Thoracic aorta (tissue), 2 donors: Measurements from ENCODE around the gene FREM3. TPM values are rescaled to one million over a fixed set of nuclear protein-coding genes. Genes with fewer than 3 reads are reported as not detected.

Experiments used
- ATAC-seq: fragments of 150-250 bp; one replicate; pipeline ENCODE4 v1.8.0; 2017; ENCODE audit warnings: low read depth; ENCODE audit not compliant: insufficient number of reproducible peaks, low FRiP score
- DNase-seq: peaks from one replicate; pipeline ENCODE4 v3.0.0-alpha.2; 2020; ENCODE audit warnings: low spot score
- H3K27ac ChIP-seq, 2 donors: fragments of 200-600 bp; sonication (generic); 1 replicate in 1 of 2; 2 replicates in 1 of 2; pipeline ENCODE4 v1.5.1; 2016; ENCODE audit warnings: mild to moderate bottlenecking in 2 of 2, moderate library complexity in 2 of 2
- H3K27me3 ChIP-seq: fragments of 200-600 bp; sonication (generic); replicated peaks from 2 replicates; pipeline ENCODE4 v1.6.0; 2016; ENCODE audit warnings: mild to moderate bottlenecking; ENCODE audit not compliant: insufficient read depth
- H3K36me3 ChIP-seq: fragments of 200-600 bp; sonication (generic); one replicate; pipeline ENCODE4 v1.5.1; 2016
- H3K4me1 ChIP-seq, 2 donors: fragments of 200-600 bp; sonication (generic); 1 replicate in 1 of 2; 2 replicates in 1 of 2; pipeline versions ENCODE4 v1.5.1 to v1.6.0; 2016; ENCODE audit warnings: low read depth in 2 of 2, mild to moderate bottlenecking in 1 of 2; ENCODE audit not compliant: control insufficient read depth in 1 of 2
- H3K4me3 ChIP-seq: fragments of 200-600 bp; sonication (generic); 2 replicates; pipeline ENCODE4 v1.5.1; 2016; ENCODE audit warnings: mild to moderate bottlenecking
- H3K9me3 ChIP-seq: fragments of 200-600 bp; sonication (generic); 2 replicates; pipeline ENCODE4 v1.5.1; 2016
- total RNA-seq, 2 donors: library from RNA; depleted of rRNA; stranded (reverse); fragments of >200 nt; gene quantifications; one replicate each; pipeline versions ENCODE4 v1.1.0 to v1.2.3, GENCODE V29; 2016
- TF ChIP-seq, protein P1 (sequence below): fragments of 200-600 bp; sonication (generic); IDR thresholded peaks from one replicate; pipeline ENCODE4 v1.5.1; 2019; ENCODE audit warnings: antibody characterized with exemption

FREM3 gene
- total RNA-seq, 2 donors from 2014 or later, result 0.14 TPM

GRCh38 chr4:143606480-143606879 is 94.0 kb downstream of the FREM3 start:
- TF ChIP-seq, protein P1, sequence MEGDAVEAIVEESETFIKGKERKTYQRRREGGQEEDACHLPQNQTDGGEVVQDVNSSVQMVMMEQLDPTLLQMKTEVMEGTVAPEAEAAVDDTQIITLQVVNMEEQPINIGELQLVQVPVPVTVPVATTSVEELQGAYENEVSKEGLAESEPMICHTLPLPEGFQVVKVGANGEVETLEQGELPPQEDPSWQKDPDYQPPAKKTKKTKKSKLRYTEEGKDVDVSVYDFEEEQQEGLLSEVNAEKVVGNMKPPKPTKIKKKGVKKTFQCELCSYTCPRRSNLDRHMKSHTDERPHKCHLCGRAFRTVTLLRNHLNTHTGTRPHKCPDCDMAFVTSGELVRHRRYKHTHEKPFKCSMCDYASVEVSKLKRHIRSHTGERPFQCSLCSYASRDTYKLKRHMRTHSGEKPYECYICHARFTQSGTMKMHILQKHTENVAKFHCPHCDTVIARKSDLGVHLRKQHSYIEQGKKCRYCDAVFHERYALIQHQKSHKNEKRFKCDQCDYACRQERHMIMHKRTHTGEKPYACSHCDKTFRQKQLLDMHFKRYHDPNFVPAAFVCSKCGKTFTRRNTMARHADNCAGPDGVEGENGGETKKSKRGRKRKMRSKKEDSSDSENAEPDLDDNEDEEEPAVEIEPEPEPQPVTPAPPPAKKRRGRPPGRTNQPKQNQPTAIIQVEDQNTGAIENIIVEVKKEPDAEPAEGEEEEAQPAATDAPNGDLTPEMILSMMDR, result no peak
- no peak overlapping the region for H3K4me3 ChIP-seq
- ATAC-seq, result no peak

DNA sequence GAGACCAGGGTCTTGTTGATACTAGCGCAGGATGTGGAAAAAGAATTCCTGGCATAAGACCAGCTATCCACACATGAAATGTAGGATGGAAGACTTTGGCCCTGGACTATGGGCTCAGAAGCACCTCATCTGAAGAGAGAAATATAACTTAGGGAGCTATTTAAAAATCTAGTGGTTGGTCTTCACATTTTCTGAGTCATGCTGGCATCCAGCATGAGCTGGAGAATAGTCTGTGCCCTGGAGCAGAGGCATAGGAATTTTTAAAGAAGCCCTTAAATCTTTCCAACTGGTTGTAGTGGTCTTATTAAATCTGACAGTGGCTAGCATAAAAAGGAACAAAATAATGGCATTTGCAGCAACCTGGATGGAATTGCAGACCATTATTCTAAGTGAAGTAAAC is 100.6 kb downstream of the FREM3 start:
- Histone ChIP-seq H3K4me1 (peaks cover 8 to 19% of the 10 kb centered on the region in 2 donors), H3K9me3 (no peaks in the 10 kb centered on the region), H3K27me3 (no peaks in the 10 kb centered on the region), H3K4me3 (no peak overlapping the region), H3K36me3 (no peaks in the 10 kb centered on the region), H3K27ac (no peak overlapping the region)
- no peak for DNase-seq
- TF ChIP-seq, protein P1, result no peak
- ATAC-seq, result no peak

More at GRCh38 chr4:143606480-143606879, 94.0 kb downstream of the FREM3 start:
- Histone ChIP-seq H3K9me3 (no peaks in the 10 kb centered on the region), H3K27me3 (no peaks in the 10 kb centered on the region), H3K4me1 (peaks cover 0 to 2% of the 10 kb centered on the region in 2 donors), H3K36me3 (no peaks in the 10 kb centered on the region), H3K27ac (no peak overlapping the region)
- no peak for DNase-seq

DNA sequence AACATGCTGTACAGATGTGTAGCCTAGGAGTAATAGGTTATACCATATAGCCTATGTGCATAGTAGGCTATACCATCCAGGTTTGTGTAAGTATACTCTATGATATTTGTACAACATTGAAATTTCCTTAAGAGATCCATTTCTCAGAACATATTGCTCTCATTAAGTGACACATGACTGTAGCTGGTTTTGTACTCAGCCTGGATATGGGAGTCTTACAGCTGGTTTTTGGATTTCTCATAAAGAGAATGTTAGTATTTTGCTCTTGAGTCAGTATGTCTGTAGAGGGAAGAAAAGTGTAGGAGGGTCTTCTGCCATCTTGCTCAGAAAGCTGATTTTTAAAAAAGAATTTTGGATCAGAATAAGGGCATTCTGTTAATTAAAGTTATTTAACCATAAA is 101.7 kb downstream of the FREM3 start:
- no peaks in the 10 kb centered on the region for H3K9me3 ChIP-seq
- ATAC-seq (no peak), DNase-seq (no peak)
- H3K36me3 ChIP-seq, result no peaks in the 10 kb centered on the region
- H3K27me3 ChIP-seq, result no peaks in the 10 kb centered on the region
- H3K4me3 ChIP-seq, result no peak overlapping the region
- TF ChIP-seq, protein P1, result no peak
- H3K4me1 ChIP-seq, result peaks cover 8 to 19% of the 10 kb centered on the region in 2 donors
- no peak overlapping the region for H3K27ac ChIP-seq

DNA sequence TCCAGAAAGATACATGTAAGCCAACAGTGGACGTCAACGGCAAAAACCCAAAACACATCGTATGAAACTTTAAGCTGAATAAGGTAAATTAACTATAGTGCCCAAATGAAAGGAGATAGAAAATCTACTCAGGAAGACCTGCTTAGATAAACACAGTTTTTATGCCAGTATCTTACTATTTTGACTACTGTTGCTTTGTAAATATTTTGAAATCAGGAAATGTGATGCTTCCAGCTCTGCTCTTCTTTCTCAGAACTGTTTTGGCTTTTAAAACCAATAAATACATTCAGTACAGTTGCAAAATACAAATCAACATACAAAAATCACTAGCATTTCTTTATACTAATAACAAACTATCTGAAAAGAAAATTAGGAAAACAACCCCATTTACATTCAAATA is 103.2 kb downstream of the FREM3 start:
- H3K27ac ChIP-seq, result no peak overlapping the region
- no peaks in the 10 kb centered on the region for H3K9me3 ChIP-seq
- H3K4me3 ChIP-seq, result no peak overlapping the region
- H3K4me1 ChIP-seq, result peaks cover 8 to 19% of the 10 kb centered on the region in 2 donors
- no peaks in the 10 kb centered on the region for H3K36me3 ChIP-seq
- H3K27me3 ChIP-seq, result no peaks in the 10 kb centered on the region
- DNase-seq (no peak), ATAC-seq (no peak)
- TF ChIP-seq, protein P1, result no peak

DNA sequence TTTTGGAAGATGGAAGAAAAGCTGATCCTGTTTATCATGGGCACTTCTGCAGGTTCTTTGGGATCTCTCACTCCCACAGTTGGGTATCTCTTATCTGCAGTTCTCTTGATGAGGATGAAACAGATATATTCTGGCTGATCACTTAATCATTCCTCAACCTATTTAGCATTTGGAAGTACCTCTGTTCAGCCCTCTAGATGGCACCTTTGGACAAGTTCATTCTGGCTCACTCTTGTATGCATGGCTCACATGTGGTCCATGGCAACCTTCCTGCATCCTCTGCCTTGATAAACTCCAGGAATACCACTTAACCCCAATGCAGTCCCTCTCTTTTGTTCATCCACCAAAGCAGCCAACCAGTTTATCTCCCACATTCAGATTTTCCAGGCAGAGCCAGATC is 112.8 kb downstream of the FREM3 start:
- TF ChIP-seq, protein P1, result no peak
- Histone ChIP-seq H3K27me3 (no peaks in the 10 kb centered on the region), H3K9me3 (peaks cover 7% of the 10 kb centered on the region), H3K4me3 (no peak overlapping the region), H3K36me3 (no peaks in the 10 kb centered on the region), H3K4me1 (peaks cover 0 to 6% of the 10 kb centered on the region in 2 donors), H3K27ac (no peak overlapping the region)
- DNase-seq (no peak), ATAC-seq (no peak)
